ENCODE results near the gene PRPF31.
A peak's percentile ranks its signal among the peaks of the same experiment; 100 is the strongest.
"Not testable (repeated sequence)": the region's sequence is repeated elsewhere in the genome, so short reads cannot be mapped to it uniquely, and the experiment has no call there.

PRPF31 gene

DNA sequence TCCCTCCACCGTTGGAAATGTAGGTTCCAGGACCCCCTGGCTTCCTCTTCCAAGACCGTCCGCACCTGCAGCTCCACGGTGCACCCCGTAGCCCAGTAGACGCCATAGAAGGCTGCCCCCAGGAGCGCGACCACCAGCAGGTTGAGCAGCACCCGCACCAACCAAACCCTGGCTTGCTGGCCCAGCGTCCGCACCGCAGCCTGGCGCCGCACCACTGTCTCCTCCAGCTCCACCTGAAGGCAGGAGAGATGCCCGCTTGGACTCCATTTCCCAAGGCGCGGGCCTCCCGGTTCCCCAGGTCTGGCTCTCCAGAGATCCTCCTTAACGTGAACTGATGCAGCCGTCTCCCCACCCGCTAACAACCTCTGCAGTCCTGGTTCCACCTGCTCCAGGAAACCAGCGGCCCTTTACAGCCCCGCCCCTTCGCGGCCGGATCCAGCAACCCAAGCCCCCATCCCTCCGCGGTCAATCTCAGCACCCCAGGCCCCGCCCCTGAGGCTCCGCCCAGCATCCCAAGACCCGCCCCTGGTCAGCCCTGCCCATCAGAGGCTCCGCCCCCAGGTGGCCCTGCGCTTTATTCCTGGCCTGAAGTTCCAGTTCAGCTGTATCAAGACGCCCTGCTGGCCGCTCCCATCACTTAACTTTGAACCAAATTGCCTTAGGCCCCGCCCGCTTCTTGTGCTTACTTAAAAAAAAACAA lies 49.0 kb downstream of the PRPF31 start:
- DNase-seq, result peak; percentile 72

DNA sequence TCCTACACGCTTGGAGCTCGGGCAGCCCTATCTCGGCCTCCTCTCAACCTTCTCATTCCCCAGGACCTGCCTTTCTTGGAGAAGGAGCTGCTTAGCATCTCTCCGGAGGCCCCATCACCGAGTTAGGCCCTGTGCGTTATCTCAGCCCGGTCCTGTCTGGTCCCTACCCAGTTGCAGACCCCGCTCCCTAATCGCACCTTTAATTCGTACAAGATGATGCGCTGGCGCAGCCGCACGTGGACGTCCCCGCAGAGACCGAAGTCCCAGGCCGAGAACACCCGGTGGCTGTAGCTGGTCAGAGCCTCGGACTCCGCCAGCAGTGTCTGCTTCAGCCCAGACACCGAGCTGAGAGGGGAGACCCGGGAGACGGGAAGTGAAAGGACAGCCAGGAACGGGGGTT lies 49.7 kb downstream of the PRPF31 start:
- no peak for DNase-seq

DNA sequence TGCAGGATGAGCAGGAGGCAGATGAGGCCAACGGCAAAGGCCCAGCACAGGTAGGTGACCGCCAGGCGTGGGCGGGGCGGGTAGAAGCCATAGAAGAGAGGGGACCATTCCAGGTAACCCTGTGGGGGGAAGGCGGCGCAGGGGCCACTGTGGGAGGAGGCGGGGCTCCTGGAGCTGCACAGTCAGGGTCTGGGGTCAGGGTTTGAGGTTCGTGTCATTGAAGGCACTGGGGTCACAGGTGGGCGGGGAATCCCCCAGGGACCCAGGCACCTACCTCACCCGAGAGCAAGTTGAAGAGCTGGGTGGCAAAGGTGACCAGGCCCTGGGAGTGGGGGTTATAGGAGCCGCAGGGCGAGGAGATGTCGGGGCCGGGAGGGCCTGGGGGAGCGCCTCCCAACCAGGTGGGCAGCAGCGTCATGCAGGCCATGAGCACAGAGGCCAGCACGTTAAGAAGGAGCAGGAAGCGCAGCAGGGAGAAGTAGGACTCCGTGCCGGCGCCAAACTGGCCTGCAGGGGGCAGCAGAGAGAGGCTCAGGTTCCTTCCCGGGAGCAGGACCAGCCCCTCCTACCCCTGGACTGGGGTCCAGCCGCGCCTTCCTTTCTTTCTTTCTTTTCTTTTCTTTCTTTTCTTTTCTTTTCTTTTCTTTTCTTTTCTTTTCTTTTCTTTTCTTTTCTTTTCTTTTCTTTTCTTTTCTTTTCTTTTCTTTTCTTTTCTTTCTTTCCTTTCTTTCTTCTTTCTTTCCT lies 52.8 kb downstream of the PRPF31 start:
- peak; percentile 32 for DNase-seq

DNA sequence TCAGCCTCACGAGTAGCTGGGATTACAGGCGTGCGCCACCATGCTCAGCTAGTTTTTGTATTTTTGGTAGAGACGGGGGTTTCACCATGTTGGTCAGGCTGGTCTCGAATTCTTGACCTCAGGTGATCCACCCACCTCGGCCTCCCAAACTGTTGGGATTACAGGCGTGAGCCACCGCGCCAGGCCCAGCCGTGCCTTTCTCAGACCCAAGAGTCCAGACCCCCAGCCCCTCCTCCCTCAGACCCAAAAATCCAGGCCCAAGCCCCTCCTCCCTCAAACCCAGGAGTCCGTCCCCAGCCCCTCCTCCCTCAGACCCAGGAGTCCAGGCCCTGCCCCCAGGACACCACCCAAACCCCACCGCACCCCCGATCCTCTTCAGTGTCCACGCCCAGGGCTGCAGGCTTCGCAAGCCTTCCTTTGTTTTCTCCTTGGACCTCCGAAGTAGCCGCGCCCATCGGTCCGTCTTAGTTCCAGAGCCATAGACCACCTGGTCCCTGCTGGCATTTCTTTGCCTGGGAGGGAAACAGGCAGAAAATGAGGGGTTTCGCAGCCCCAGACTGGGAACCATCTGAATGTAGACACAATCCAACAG lies 53.7 kb downstream of the PRPF31 start:
- DNase-seq, result no peak

DNA sequence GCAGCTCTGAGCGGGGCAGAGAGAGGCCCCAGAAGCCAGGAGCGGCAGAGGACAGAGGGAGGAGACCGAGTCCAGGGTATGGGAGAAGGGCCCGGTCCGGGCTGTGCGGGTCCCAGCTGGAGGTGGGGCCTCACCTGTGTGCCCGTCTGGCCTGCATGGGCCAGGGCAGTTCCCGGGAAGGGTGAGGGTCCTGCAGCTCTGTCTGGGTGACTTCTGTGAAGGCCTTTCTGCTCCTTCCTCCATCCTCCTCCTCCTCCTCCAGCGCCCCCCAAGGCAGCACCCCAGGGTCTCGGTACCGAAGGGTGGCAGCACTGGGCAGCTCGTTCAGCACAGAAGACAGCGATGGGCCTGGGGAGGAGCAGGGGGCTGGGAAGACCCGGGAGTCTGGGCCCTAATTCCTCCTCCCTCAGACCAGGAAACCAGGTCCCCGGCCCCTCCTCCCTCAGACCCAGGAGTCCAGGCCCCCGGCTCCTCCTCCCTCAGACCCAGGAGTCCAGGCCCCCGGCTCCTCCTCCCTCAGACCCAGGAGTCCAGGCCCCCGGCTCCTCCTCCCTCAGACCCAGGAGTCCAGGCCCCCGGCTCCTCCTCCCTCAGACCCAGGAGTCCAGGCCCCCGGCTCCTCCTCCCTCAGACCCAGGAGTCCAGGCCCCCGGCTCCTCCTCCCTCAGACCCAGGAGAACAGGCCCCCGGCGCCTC lies 56.3 kb downstream of the PRPF31 start:
- DNase-seq, result not testable (repeated sequence)

DNA sequence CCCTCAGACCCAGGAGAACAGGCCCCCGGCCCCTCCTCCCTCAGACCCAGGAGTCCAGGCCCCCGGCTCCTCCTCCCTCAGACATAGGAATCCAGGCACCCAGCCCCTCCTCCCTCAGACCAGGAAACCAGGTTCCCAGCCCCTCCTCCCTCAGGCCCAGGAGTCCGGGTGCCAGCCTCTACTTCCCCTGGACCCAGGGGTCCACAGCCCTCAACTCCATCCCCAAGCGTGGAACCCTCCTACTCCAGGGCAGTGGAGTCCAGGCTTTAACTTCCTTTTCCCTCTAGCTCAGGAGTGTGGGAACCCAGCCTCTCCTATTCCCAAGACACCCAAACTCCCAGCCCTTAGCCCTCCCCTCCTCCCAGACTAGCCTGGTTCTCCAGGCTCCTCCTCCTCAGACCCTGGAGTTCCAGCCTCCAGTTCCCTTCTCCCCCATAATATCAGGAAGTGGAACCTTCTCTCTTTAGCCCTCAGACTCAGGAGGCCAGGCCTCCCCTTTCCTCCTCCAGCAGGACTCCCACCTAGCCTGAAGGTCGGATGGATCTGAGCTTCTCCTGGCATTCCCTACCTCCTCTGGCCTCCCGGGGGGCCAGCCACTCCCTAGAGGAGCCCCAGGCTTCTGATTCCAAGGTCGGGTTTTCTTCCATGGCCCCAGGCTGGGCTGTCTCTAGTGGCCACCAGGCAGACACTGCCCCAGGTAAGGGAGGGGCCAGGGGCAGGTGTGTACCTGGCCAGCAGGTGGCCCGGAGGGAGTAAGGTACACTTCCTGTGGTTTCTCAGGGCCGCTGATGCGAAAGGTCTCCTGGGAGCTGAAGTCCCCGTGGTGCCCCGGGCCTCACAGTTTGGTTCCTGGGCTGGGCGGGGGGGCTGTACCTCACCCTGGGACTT lies 57.2 kb downstream of the PRPF31 start, which contains the start of gene TMC4:
Gene TMC4 (minus strand): TSS at position 690 of the 888 bp plus-strand sequence. CDS start 43 bp downstream, at position 647.
- DNase-seq, result peak; percentile 83

DNA sequence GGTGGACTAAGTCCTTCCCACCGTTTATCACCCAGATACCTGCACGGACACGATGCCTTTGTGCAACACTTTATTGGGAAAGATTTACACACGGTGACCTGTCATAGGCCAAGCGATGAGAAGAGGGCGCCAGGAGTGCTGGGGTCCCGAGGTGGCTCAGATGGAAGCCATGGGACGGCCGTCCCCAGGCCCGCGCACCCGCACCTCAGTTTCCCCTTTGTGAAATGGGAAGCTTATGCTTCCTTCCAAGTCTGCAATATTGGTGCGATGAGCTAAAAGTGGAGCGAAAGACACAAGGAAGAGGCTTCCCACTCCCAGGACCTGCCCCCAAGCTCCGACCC lies 57.8 kb downstream of the PRPF31 start:
- DNase-seq, result no peak

DNA sequence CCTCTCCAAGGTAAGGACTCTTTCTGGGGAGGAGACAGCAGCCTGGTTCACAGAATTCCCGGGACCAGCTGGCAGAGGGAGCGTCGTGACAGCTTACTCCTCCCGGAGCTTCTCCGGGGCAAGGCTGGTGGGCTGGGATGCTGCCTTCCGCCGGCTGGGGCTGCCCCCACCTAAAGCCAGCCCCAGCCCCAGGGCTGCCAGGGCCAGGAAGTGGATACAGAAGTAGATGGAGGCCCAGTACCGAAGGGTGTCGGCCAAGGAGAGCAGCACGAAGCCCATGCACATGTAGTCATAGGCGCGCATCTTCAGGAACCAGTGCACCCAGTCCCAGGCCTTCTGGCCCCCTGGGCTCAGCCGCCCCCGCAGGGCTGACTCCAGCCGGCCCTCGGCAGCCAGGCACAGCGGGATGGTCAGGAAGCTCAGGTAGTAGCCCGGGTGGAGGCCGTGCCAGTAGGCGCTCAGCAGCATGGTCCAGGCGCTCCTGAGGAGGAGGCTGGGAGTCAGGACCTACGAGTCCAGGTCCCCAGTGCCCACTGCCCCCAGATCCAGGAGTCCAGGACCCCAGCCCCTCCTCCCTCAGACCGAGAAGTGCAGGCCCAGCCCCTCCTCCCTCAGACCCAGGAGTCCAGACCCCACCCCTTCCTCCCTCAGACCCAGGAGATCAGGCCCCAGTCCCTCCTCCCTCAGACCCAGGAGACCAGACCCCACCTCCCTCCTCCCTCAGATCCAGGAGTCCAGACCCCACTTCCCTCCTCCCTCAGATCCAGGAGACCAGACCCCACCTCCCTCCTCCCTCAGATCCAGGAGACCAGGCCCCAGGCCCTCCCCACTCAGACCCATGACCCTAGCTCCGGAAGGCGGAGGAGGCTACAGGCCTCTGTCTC lies 58.6 kb downstream of the PRPF31 start:
- no peak for DNase-seq

DNA sequence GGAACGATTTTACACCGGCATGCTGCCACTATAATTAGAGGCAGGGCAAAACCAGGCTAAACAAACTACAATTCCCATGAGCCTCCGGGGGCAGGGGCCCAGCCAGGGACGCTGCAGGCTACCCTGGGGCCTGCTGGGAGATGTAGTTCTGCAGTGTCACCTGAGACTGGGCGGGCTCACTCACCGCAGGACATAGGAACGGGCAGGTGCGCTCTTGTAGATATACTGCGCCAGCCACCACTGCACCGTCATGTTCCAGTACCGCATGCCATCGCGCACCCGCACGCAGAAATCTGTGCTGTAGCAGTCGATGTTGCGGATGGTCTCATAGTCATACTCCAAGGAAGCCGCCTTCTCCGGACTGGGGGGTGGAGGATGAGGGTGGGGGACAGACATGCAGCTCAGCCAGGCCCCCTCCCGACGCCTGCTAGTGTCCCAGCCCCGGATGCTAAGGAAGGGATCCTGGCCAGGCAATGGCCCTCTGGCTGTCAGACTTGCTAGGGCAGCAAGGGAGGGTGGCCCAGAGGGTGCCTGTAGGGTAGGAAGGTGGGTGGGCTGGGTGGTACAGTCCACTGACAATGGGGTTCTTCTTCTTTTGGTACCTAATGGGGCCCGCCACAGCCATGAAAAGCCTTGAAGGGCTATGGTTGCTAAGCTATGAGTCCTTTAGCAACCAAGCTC lies 63.2 kb downstream of the PRPF31 start:
- peak; percentile 75 for DNase-seq

DNA sequence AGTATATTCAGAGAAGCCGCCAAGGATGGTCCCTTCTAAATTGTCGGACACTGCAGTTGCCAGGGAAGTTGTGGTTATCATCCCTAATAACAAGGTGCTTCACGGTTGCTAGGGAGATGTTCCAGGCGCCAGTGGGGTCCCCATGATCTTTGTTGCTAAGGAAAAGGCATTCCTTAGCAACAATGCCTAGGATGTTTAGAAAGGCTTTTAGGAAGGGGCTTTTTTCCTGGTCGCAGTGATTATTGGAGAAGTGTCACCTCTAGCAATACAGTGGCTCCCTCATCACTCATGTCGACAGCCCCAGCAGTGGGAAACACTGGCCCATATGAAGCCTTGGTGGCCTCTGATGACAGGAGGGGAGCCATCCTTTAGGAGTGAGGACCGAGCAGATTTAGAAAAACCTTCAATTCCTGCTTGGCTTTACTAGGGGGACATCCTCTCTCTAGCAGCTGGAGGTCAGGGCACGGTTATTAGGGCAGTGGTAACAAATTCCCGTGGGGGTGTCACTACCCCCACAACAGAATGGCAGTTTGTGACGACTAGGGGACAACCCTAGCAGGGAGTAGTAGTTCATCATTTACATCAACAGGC lies 63.8 kb downstream of the PRPF31 start:
- DNase-seq, result no peak

DNA sequence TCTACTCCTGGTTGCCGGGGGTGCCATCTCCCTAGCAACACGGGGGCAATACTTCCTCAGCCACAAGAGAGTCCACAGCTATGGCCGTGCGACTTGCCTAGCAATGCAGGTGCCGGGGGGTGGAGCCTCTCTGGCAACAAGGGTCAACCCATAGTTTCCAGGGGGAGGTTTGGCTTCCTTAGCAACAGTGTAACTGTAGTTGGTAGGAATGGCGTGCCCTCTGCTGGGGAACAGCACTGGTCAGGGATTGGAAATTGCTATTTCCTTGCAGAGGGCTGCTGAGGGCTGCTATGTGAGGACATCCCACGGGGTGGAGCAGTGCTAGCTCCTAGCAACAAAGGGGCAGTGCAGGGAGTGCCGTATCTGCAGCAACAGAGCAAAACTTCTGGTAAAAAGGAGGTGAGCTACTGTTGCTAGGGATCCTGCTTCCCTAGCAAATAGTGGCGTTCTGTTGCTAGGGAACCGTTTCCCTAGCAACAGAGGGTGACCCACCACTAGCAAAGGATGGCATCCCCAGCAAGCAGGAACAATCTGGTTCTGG lies 64.4 kb downstream of the PRPF31 start:
- peak; percentile 95 for DNase-seq

DNA sequence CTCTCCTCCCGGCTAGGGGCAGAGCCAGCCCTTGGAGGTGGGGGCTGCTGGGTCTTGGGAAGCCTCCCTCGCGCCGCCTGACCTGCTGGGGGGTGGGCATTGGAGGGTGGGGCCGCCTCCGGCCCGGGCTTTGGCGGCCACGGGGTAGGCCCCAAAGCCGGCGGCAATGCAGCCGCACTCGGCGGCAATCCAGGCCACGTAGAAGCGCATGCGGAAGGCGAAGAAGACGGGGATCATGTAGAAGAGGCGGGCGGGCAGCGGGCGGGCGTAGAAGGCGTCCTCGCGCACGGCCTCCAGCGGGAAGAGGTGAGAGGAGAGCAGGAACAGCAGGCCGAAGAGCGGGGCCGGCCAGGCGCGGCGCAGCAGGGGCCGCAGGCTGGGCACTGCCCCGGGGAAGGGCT lies 65.1 kb downstream of the PRPF31 start:
- DNase-seq, result no peak
